Measurements from ENCODE around the gene ATF5.

DNA sequence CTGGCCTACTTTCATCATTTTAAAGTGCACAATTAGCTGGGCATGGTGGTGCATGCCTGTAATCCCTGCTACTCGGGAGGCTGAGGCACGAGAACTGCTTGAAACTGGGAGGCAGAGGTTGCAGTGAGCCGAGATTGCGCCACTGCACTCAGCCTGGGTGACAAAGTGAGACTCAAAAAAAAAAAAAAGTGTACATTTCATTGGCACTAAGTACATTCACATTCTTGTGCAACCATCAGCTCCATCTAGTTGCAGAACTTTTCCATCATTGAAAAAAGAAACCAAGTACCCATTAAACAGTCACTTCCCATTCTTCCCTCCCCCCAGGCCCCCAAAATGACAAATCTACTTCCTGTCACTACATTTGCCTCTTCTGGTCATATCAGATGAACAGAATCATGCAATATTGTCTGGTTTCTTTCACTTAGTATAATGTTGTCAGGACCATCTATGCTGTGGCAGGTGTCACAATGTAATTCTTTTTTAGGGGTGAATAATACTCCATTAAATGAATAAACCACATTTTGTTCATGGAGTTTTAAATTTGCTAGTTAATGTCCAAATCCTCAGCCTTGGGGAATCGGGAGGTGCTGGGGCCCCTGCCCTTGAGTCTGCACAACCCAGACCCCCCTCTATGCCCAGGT is 39.4 kb downstream of the ATF5 start:
- TF ChIP-seq, protein P1, sequence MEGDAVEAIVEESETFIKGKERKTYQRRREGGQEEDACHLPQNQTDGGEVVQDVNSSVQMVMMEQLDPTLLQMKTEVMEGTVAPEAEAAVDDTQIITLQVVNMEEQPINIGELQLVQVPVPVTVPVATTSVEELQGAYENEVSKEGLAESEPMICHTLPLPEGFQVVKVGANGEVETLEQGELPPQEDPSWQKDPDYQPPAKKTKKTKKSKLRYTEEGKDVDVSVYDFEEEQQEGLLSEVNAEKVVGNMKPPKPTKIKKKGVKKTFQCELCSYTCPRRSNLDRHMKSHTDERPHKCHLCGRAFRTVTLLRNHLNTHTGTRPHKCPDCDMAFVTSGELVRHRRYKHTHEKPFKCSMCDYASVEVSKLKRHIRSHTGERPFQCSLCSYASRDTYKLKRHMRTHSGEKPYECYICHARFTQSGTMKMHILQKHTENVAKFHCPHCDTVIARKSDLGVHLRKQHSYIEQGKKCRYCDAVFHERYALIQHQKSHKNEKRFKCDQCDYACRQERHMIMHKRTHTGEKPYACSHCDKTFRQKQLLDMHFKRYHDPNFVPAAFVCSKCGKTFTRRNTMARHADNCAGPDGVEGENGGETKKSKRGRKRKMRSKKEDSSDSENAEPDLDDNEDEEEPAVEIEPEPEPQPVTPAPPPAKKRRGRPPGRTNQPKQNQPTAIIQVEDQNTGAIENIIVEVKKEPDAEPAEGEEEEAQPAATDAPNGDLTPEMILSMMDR (IDR thresholded peaks at IDR 0.05) = no peak
- TF ChIP-seq ZFX (IDR thresholded peaks at IDR 0.05; ENCODE audit: borderline replicate concordance) = no peak
